Stimulated activated CD8-positive, alpha-beta memory T cell treated with anti-CD3 and anti-CD28 coated beads, Interleukin-4, amount 100 ng/mL, for 4 hours (primary cell): ENCODE measurements around the gene RYR3.
"Not testable (repeated sequence)": the region's sequence is repeated elsewhere in the genome, so short reads cannot be mapped to it uniquely, and the experiment has no call there.

Experiments used
- DNase-seq, 2 donors: peaks; one replicate each; pipeline ENCODE4 v3.0.0-alpha.2; 2020; ENCODE audit warnings: low read depth in 2 of 2, low spot score in 1 of 2

The RYR3 gene

GRCh38 chr15:33569036-33569435, 258.3 kb downstream of the RYR3 start:
- no peak for DNase-seq

DNA sequence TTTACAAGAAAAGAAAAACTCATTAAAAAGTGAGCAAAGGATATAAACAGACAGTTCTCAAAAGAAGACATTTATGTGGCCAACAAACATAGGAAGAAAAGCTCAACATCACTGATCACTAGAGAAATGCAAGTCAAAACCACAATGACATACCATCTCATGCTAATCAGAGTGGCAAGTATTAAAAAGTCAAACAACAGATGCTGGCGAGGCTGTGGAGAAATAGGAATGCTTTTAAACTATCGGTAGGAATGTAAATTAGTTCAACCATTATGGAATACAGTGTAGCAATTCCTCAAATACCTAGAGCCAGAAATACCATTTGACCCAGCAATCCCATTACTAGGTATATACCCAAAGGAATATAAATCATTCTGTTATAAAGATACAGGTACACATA, 267.1 kb downstream of the RYR3 start:
- not testable (repeated sequence) for DNase-seq

GRCh38 chr15:33580526-33580925, 269.8 kb downstream of the RYR3 start:
- DNase-seq, result no peak

- no peak for DNase-seq
Measured at GRCh38 chr15:33581032-33581431, 270.3 kb downstream of the RYR3 start.

GRCh38 chr15:33584797-33585196, 274.0 kb downstream of the RYR3 start:
- no peak for DNase-seq

GRCh38 chr15:33586786-33587697, 276.3 kb downstream of the RYR3 start:
- no peak for DNase-seq

DNA sequence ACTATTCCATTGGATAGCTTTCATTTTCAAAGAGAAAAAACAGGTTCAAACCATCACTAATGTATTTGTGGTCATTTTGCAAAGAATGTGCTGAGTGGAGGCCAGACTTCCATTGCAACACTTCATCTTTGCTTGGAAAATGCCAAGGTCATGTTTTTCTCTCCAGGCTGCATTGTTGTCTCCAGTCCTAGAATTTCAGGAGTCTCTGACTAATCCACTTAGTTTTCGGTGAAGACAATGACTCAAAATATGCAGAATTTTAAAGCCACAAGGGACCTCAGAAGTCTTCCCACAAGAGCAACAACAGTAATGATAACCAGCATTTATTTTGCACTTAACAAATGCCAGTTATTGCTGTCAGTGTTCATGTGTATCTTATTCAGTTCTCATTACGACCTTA, 277.0 kb downstream of the RYR3 start:
- DNase-seq, result no peak

- no peak for DNase-seq
Measured at GRCh38 chr15:33592864-33593263, 282.1 kb downstream of the RYR3 start.

GRCh38 chr15:33598382-33598781, 287.6 kb downstream of the RYR3 start:
- not testable (repeated sequence) for DNase-seq

- no peak for DNase-seq
Measured at GRCh38 chr15:33600212-33600611, 289.4 kb downstream of the RYR3 start.

DNA sequence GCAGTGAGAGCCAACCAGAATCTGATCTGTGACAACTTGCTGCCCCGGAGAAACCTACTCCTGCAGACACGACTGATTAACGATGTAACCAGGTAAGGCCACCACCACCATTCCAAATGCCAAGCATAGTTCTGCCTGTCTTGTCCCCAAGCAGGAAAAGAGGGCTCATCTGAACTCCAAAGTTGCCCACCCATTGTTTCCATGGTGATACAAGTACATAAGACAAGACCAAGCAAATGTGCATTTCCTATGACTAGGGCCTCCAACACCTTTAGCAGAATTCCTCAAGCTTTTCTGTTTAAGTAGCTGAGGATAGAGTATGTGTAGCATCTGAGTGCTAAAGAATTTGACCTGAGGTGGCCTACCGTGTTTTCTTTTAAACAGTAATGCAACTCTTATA, 290.7 kb downstream of the RYR3 start:
- no peak for DNase-seq

DNA sequence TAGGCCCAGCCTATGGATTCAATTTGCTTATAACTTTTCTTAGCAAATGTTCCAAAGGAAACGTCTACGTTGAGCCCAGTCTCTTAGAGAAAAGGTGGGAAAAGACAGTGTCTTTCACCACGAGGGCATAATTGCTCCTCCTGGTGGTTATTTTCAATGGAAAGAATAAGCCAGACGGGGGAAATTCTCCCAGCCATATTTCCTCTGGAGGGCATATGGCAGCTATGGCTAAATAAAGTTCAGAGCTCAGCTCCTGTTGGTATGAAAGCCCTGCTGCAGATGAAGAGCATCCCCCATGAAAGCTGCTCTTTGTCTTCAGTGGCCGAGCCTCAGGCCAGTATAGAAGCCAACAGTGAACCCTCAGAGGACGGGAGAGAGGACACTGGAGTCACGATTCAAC, 297.9 kb downstream of the RYR3 start:
- DNase-seq, result no peak

DNA sequence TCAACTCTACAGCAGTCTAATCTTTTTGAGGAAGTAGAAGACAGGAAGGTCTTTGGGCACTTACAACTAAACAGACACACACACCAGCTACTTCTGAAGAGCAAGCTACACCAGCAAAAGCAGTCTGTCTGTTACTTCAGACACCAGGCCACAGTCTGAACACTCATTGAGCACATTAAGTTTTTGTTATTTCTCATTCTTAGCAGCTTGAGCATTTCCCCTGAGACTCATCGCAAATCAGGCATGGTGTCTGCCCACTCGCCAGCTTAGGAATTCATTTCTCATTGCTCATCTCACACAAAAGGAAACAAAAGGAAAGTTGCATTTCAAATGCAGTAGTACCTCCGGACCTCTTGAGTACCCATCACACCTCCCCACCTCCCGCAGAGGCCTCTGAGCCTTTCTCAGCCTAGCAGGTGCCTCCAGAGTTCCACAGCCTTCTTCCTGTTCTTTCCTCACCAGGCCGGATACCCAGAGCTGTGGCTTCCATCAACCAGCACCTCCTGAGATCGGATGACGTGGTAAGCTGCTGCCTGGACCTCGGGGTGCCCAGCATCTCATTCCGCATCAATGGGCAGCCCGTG, 302.0 kb downstream of the RYR3 start:
- no peak for DNase-seq

GRCh38 chr15:33616475-33616874, 305.7 kb downstream of the RYR3 start:
- no peak for DNase-seq

DNA sequence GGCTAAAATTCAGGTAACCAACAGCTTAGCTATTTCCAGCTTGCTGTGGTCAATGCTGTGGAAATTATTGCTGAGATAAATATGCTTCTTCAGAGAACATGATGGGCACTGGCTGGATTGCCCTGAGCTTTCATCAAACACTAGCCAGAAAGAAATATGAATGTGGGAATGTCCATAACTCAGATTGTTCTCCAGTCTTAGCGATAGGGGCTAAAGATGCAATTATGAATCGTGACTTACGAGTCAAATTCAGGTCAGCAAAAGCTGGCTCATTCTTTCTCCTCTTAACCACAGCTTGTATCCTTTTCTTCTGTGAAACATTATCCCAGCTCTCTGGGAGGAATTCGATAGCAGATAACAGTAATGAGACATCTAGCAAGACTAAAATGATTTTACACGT, 307.6 kb downstream of the RYR3 start:
- no peak for DNase-seq

DNA sequence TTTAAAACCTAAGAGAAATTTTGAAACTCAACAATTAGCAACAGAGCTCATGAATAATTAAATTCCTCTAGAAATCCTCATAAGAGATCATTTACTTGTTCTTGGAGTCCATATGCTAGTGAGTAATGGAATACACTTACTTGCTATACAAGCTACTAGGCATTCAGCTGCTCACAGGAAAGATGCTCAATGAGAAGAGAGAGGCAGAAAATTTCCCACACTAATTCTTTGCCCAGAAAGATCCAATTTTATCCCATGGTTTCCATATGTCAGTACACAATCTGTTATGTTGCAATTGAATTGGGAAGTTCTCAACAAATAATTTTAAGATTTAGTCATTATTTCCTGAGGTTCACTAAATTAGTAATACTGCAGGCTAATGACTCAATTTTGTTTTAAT, 310.4 kb downstream of the RYR3 start:
- no peak for DNase-seq

- DNase-seq, result no peak
Measured at GRCh38 chr15:33623010-33623409, 312.2 kb downstream of the RYR3 start.

DNA sequence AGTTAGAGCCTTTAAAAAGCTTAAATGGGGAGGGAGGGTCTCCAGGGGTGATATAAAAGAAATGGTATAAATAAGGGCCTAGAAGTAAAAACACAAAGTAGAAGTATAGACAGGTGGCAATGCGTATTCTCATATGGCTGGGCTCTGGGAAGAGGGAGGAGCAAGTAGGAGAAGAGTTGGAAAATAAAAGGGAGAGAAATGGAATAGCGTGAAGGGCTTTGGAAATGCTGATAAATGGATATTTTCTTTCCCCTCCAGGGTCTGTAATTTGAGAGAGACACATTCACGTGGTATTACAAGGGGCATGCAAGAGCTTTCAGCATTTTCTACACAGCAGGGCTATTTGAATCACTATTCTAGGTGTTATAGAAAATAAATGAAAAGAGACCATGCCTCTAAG, 313.7 kb downstream of the RYR3 start:
- no peak for DNase-seq

- no peak for DNase-seq
Measured at GRCh38 chr15:33629647-33630046, 318.9 kb downstream of the RYR3 start.

DNA sequence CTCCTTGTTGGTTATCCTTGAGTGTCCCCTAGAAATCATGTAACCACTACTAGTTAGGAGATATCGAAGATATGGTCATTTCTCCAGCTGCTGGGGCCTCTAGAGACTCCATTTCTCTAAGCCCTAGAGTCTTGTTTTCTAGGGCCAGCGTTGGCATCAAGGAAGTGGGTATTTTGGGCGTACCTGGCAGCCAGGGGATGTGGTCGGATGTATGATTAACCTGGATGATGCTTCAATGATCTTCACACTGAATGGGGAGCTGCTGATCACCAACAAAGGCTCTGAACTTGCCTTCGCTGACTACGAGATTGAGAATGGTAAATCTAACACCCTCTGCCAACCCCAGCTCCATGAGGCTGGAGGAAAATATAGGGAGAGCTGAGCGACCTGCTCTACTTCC, 325.5 kb downstream of the RYR3 start:
- DNase-seq, result no peak

DNA sequence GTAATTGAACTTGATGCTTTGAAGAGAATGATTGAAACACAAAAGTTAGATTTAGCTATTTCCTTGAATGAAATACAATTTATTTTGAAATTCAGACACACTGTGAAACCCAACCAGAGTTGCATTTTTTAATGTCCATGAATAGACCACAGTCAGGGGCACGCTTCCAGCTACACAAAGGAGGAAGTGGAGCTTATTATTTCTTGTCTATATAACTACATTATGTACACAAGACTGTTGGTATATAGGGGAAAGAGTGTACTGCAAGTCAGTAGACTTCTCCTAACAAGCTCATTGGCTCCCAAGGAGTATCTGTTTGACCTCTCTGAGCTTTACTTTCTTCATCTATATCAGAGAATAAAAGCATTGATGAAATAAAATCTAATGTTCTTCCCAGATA, 326.2 kb downstream of the RYR3 start:
- no peak for DNase-seq

GRCh38 chr15:33638453-33638852, 327.7 kb downstream of the RYR3 start:
- DNase-seq, result no peak

DNA sequence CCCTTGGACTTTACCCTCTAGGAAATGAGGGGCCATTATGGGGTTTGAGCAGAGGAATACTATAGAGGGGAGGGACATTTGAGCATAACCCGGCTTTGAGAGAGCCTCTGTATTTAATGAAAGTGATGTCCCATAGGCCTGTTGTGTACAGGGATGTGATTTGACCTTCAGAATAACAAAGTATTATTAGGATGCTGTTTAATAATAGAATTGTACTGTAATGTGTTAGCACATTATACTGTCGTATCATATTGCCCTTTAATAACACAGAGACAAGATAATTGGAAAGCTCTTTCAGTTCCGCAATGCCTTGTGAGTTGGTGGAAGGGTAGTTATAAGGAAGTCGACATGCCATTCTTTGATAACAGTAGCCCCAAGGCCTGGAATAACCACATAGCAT, 328.3 kb downstream of the RYR3 start:
- DNase-seq, result no peak
